Measurements from ENCODE around the gene CEBPG. TPM values are rescaled to one million over a fixed set of nuclear protein-coding genes. Genes with fewer than 3 reads are reported as not detected.

Gene CEBPG
- total RNA-seq, 1 experiment from 2014 or later: 47.3 TPM

- Histone ChIP-seq H3K27ac (ENCODE audit: low read length) (no peak overlapping the region), H3K27me3 (ENCODE audit: low read length) (no peaks in the 10 kb centered on the region), H3K9me3 (ENCODE audit: low read length) (no peaks in the 10 kb centered on the region), H3K79me2 (ENCODE audit: low read length) (no peaks in the 10 kb centered on the region), H2AFZ (ENCODE audit: low read length) (no peak overlapping the region), H3K4me2 (ENCODE audit: low read depth, low read length, poor library complexity, severe bottlenecking) (no peak overlapping the region), H3K4me3 (ENCODE audit: low read length) (no peak overlapping the region), H3K9me2 (replicated peaks; ENCODE audit: insufficient read depth, low read length) (no peaks in the 10 kb centered on the region), H3K9ac (ENCODE audit: low read length) (no peak overlapping the region), H3K36me3 (ENCODE audit: insufficient read depth, low read length) (no peaks in the 10 kb centered on the region), H4K20me1 (ENCODE audit: insufficient read depth, low read depth, low read length) (peaks cover 13% of the 10 kb centered on the region; the same call in 1 of the 2 replicates), H3K4me1 (ENCODE audit: low read length) (no peaks in the 10 kb centered on the region)
- DNase-seq: no peak
These were observed 55.2 kb downstream of the CEBPG start for GRCh38 chr19:33428627-33429125.

GRCh38 chr19:33429891-33430673, 56.6 kb downstream of the CEBPG start:
- H3K9me2 ChIP-seq (replicated peaks; ENCODE audit: insufficient read depth, low read length): no peaks in the 10 kb centered on the region
- H3K27ac ChIP-seq (ENCODE audit: low read length): no peak overlapping the region
- no peaks in the 10 kb centered on the region for H3K79me2 ChIP-seq (ENCODE audit: low read length)
- H3K36me3 ChIP-seq (ENCODE audit: insufficient read depth, low read length): no peaks in the 10 kb centered on the region
- H3K4me1 ChIP-seq (ENCODE audit: low read length): no peaks in the 10 kb centered on the region
- H3K27me3 ChIP-seq (ENCODE audit: low read length): no peaks in the 10 kb centered on the region
- no peak overlapping the region for H3K4me3 ChIP-seq (ENCODE audit: low read length)
- no peak overlapping the region for H3K9ac ChIP-seq (ENCODE audit: low read length)
- peaks cover 13% of the 10 kb centered on the region; the same call in 1 of the 2 replicates for H4K20me1 ChIP-seq (ENCODE audit: insufficient read depth, low read depth, low read length)
- DNase-seq: no peak
- H3K4me2 ChIP-seq (ENCODE audit: low read depth, low read length, poor library complexity, severe bottlenecking): no peak overlapping the region
- H2AFZ ChIP-seq (ENCODE audit: low read length): no peak overlapping the region
- H3K9me3 ChIP-seq (ENCODE audit: low read length): no peaks in the 10 kb centered on the region

- Histone ChIP-seq H3K4me1 (ENCODE audit: low read length) (no peaks in the 10 kb centered on the region), H2AFZ (ENCODE audit: low read length) (no peak overlapping the region), H3K36me3 (ENCODE audit: insufficient read depth, low read length) (no peaks in the 10 kb centered on the region), H3K9me3 (ENCODE audit: low read length) (no peaks in the 10 kb centered on the region), H3K9ac (ENCODE audit: low read length) (no peak overlapping the region), H3K27me3 (ENCODE audit: low read length) (no peaks in the 10 kb centered on the region), H3K4me3 (ENCODE audit: low read length) (no peak overlapping the region), H3K9me2 (replicated peaks; ENCODE audit: insufficient read depth, low read length) (no peaks in the 10 kb centered on the region), H3K27ac (ENCODE audit: low read length) (no peak overlapping the region), H4K20me1 (ENCODE audit: insufficient read depth, low read depth, low read length) (peaks cover 13% of the 10 kb centered on the region; the same call in 1 of the 2 replicates), H3K79me2 (ENCODE audit: low read length) (no peaks in the 10 kb centered on the region), H3K4me2 (ENCODE audit: low read depth, low read length, poor library complexity, severe bottlenecking) (no peak overlapping the region)
- peak; percentile 83 for DNase-seq
These were observed 57.3 kb downstream of the CEBPG start for GRCh38 chr19:33430674-33431277.

GRCh38 chr19:33432015-33432414, 58.5 kb downstream of the CEBPG start:
- no peaks in the 10 kb centered on the region for H3K9me2 ChIP-seq (replicated peaks; ENCODE audit: insufficient read depth, low read length)
- H4K20me1 ChIP-seq (ENCODE audit: insufficient read depth, low read depth, low read length): peaks cover 13% of the 10 kb centered on the region; the same call in 1 of the 2 replicates
- H3K4me3 ChIP-seq (ENCODE audit: low read length): no peak overlapping the region

More at GRCh38 chr19:33432015-33432414, 58.5 kb downstream of the CEBPG start:
- Histone ChIP-seq H3K4me2 (ENCODE audit: low read depth, low read length, poor library complexity, severe bottlenecking) (no peak overlapping the region), H3K27me3 (ENCODE audit: low read length) (no peaks in the 10 kb centered on the region), H2AFZ (ENCODE audit: low read length) (no peak overlapping the region), H3K27ac (ENCODE audit: low read length) (no peak overlapping the region), H3K9me3 (ENCODE audit: low read length) (no peaks in the 10 kb centered on the region), H3K9ac (ENCODE audit: low read length) (no peak overlapping the region), H3K4me1 (ENCODE audit: low read length) (no peaks in the 10 kb centered on the region), H3K36me3 (ENCODE audit: insufficient read depth, low read length) (no peaks in the 10 kb centered on the region), H3K79me2 (ENCODE audit: low read length) (no peaks in the 10 kb centered on the region)
- DNase-seq: no peak

Other genes starting within 250 kb of the CEBPG start
- not detected in 2 replicates for gene WDR88, start 241.6 kb upstream of the CEBPG start, total RNA-seq (2014; rRNA removed; shearing (Covaris generic); ENCODE audit: low replicate concordance)
- not detected in 2 replicates for gene LRP3, start 179.4 kb upstream of the CEBPG start, total RNA-seq (2014; rRNA removed; shearing (Covaris generic); ENCODE audit: low replicate concordance)
- not detected in 2 replicates for gene SLC7A10, start 147.9 kb upstream of the CEBPG start, total RNA-seq (2014; rRNA removed; shearing (Covaris generic); ENCODE audit: low replicate concordance)
- not detected in 2 replicates for gene CEBPA, start 71.2 kb upstream of the CEBPG start, total RNA-seq (2014; rRNA removed; shearing (Covaris generic); ENCODE audit: low replicate concordance)
- 14.2 and 28.3 TPM in 2 replicates for gene PEPD, start 148.1 kb downstream of the CEBPG start, total RNA-seq (2014; rRNA removed; shearing (Covaris generic); ENCODE audit: low replicate concordance)
- gene CHST8, start 248.2 kb downstream of the CEBPG start, total RNA-seq (2014; rRNA removed; shearing (Covaris generic); ENCODE audit: low replicate concordance): not detected in 2 replicates

Measured in Karpas-422 (cell line).